Measurements from ENCODE around the gene S100A3. TPM values are rescaled to one million over a fixed set of nuclear protein-coding genes. Genes with fewer than 3 reads are reported as not detected.
"Not testable (repeated sequence)": the region's sequence is repeated elsewhere in the genome, so short reads cannot be mapped to it uniquely, and the experiment has no call there.

S100A3 gene
- total RNA-seq, 1 experiment from 2014 or later = not detected

DNA sequence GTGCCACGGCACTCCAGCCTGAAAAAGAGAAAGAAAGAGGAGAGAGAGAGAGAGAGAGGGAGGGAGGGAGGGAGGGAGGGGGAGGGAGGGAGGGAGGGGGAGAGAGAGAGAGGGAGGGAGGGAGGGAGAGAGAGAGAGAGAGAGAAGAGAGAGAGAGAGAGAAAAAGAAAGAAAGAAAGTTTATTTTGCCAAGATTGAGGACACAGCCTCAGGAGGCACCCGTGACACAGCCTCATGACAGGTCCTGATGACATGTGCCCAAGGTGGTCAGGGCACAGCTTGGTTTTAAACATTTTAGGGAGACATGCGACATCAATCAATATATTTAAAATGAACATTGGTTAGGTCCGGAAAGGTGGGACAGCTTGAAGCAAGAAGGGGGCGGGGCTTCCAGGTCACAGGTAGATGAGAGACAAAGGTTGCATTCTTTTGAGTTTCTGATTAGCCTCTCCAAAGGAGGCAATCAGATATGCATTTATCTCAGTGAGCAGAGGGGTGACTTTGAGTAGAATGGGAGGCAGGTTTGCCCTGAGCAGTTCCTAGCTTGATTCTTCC lies 28.8 kb downstream of the S100A3 start:
- not testable (repeated sequence) for H3K79me2 ChIP-seq (ENCODE audit: low read length); H3K36me3 ChIP-seq (ENCODE audit: insufficient read depth, low read length); H3K4me3 ChIP-seq (ENCODE audit: low read length); H3K27ac ChIP-seq (ENCODE audit: low read length); H3K4me2 ChIP-seq (ENCODE audit: low read depth, low read length, poor library complexity, severe bottlenecking); DNase-seq; H3K9me2 ChIP-seq (replicated peaks; ENCODE audit: insufficient read depth, low read length); H3K27me3 ChIP-seq (ENCODE audit: low read length); H3K4me1 ChIP-seq (ENCODE audit: low read length); H3K9me3 ChIP-seq (ENCODE audit: low read length); H3K9ac ChIP-seq (ENCODE audit: low read length); H2AFZ ChIP-seq (ENCODE audit: low read length); H4K20me1 ChIP-seq (ENCODE audit: insufficient read depth, low read depth, low read length)

DNA sequence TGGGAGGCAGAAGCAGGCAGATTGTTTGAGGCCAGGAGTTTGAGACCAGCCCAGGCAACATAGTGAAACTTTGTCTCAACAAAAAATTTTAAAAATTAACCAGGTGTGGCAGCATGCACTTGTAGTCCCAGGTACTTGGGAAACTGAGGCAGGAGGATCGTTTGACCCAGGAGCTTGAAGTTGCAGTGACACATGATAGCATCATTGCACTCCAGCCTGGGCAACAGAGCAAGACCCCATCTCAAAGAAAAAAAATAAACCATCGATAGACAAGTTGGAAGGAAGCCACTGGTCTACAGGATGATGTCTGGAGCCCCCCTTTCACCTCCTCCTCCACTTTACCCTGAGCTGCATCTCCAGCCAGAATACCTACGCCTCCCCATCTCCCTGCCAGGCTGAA lies 29.8 kb downstream of the S100A3 start:
- Histone ChIP-seq H3K9me2 (replicated peaks; ENCODE audit: insufficient read depth, low read length) (no peaks in the 10 kb centered on the region), H2AFZ (ENCODE audit: low read length) (no peak overlapping the region), H3K9me3 (ENCODE audit: low read length) (no peaks in the 10 kb centered on the region), H3K36me3 (ENCODE audit: insufficient read depth, low read length) (no peaks in the 10 kb centered on the region), H3K79me2 (ENCODE audit: low read length) (no peaks in the 10 kb centered on the region), H3K27me3 (ENCODE audit: low read length) (no peaks in the 10 kb centered on the region), H3K4me3 (ENCODE audit: low read length) (no peak overlapping the region), H3K27ac (ENCODE audit: low read length) (no peak overlapping the region), H3K4me2 (ENCODE audit: low read depth, low read length, poor library complexity, severe bottlenecking) (no peak overlapping the region), H3K4me1 (ENCODE audit: low read length) (no peaks in the 10 kb centered on the region), H3K9ac (ENCODE audit: low read length) (no peak overlapping the region), H4K20me1 (ENCODE audit: insufficient read depth, low read depth, low read length) (no peaks in the 10 kb centered on the region)
- DNase-seq = no peak

DNA sequence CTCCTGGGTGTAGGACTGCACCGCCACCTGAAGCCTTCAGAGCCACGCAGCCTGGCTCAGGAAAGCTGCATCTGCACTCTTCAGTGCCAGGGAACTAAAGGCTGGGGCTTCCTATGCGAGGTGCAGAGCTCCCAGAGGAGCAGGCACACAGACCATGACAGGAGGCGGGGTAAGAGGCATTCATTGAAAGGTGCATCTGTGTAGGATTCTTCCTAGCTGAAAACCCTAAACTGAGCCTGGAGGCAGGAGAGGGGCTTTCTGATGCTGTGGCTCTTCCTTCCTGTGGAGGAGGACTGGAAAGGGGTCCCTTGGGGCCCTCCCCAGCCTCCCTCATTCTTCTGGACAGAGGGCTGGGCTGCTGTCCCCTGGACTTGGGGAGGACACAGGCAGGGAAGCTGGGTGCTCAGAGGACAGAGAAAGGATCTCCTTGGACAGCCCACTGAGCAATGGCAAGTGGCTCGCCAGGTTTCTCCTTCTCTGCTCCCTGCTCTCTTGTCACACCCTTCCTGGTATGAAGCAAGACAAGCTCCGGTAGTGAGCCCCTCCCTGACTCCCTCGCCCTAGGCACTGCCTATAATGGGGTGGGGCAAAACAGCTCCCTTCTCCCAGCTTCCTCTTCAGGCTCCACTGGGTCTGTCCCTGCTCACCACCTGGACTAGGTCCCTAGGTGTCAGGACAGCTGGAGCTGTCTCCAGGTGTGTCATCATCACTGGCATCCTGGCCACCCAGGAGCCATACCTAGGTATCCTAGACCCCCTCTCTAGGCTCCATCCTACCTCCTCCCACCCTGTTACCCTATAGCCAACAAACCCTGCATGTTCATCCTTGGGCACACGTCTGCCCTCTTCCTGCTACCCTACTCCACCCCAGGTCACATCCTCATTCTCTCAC lies 33.3 kb downstream of the S100A3 start:
- Histone ChIP-seq H3K4me1 (ENCODE audit: low read length) (no peaks in the 10 kb centered on the region), H2AFZ (ENCODE audit: low read length) (no peak overlapping the region), H4K20me1 (ENCODE audit: insufficient read depth, low read depth, low read length) (no peaks in the 10 kb centered on the region), H3K9ac (ENCODE audit: low read length) (no peak overlapping the region), H3K27ac (ENCODE audit: low read length) (no peak overlapping the region), H3K27me3 (ENCODE audit: low read length) (no peaks in the 10 kb centered on the region), H3K79me2 (ENCODE audit: low read length) (no peaks in the 10 kb centered on the region), H3K36me3 (ENCODE audit: insufficient read depth, low read length) (no peaks in the 10 kb centered on the region), H3K4me2 (ENCODE audit: low read depth, low read length, poor library complexity, severe bottlenecking) (no peak overlapping the region), H3K9me3 (ENCODE audit: low read length) (no peaks in the 10 kb centered on the region), H3K4me3 (ENCODE audit: low read length) (no peak overlapping the region), H3K9me2 (replicated peaks; ENCODE audit: insufficient read depth, low read length) (no peaks in the 10 kb centered on the region)
- no peak for DNase-seq

DNA sequence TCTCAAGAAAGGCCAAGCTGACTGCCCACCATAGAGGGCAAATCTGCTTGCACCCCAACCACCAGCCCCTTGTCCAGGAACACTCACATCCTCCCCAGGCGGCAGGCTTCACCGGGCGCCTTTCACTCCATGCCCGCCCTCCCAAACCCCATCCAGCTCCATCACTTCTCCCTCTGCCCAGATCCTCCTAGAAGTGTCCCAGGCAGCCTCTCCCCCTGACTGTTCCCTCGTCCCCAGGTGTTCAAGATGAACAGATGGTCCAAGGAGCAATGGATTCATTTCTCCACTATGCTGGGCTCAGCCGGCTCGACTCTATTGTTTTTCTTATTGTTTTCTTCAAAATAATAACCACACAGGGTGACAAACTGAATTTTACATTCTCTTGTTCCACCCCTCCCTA lies 35.4 kb downstream of the S100A3 start:
- Histone ChIP-seq H3K4me3 (ENCODE audit: low read length) (no peak overlapping the region), H2AFZ (ENCODE audit: low read length) (no peak overlapping the region), H3K27me3 (ENCODE audit: low read length) (no peaks in the 10 kb centered on the region)

DNA sequence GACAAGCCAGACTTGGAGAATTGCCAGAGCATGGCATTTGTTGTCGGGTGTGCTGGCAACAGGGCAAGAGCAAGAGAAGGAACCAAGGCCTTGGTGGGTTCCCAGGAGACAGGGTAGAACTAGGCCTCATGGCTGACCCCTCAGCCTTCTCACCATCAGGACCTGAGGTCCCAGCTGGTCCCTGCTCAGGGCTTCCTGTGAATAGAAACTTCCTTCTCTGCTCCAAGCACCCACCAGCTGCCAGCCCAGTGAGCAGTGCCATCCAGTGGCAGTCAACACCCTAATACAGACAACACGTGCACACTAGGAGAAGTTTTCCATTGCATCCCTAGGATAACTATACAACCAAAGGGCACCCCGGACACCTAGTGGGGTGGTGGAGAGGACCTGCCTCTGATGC lies 36.0 kb downstream of the S100A3 start:
- no peak overlapping the region for H3K4me2 ChIP-seq (ENCODE audit: low read depth, low read length, poor library complexity, severe bottlenecking)
- H4K20me1 ChIP-seq (ENCODE audit: insufficient read depth, low read depth, low read length) = no peaks in the 10 kb centered on the region
- H3K36me3 ChIP-seq (ENCODE audit: insufficient read depth, low read length) = no peaks in the 10 kb centered on the region
- H3K79me2 ChIP-seq (ENCODE audit: low read length) = no peaks in the 10 kb centered on the region
- no peak for DNase-seq
- H3K4me1 ChIP-seq (ENCODE audit: low read length) = no peaks in the 10 kb centered on the region
- no peak overlapping the region for H3K9ac ChIP-seq (ENCODE audit: low read length)
- no peak overlapping the region for H3K4me3 ChIP-seq (ENCODE audit: low read length)
- no peaks in the 10 kb centered on the region for H3K9me2 ChIP-seq (replicated peaks; ENCODE audit: insufficient read depth, low read length)
- H3K27ac ChIP-seq (ENCODE audit: low read length) = no peak overlapping the region
- H2AFZ ChIP-seq (ENCODE audit: low read length) = no peak overlapping the region
- no peaks in the 10 kb centered on the region for H3K27me3 ChIP-seq (ENCODE audit: low read length)
- no peaks in the 10 kb centered on the region for H3K9me3 ChIP-seq (ENCODE audit: low read length)

More for the DNA sequence above, 35.4 kb downstream of the S100A3 start:
- Histone ChIP-seq H4K20me1 (ENCODE audit: insufficient read depth, low read depth, low read length) (no peaks in the 10 kb centered on the region), H3K4me2 (ENCODE audit: low read depth, low read length, poor library complexity, severe bottlenecking) (no peak overlapping the region), H3K9ac (ENCODE audit: low read length) (no peak overlapping the region), H3K9me3 (ENCODE audit: low read length) (no peaks in the 10 kb centered on the region), H3K79me2 (ENCODE audit: low read length) (no peaks in the 10 kb centered on the region), H3K36me3 (ENCODE audit: insufficient read depth, low read length) (no peaks in the 10 kb centered on the region), H3K27ac (ENCODE audit: low read length) (no peak overlapping the region), H3K4me1 (ENCODE audit: low read length) (no peaks in the 10 kb centered on the region), H3K9me2 (replicated peaks; ENCODE audit: insufficient read depth, low read length) (no peaks in the 10 kb centered on the region)
- no peak for DNase-seq

DNA sequence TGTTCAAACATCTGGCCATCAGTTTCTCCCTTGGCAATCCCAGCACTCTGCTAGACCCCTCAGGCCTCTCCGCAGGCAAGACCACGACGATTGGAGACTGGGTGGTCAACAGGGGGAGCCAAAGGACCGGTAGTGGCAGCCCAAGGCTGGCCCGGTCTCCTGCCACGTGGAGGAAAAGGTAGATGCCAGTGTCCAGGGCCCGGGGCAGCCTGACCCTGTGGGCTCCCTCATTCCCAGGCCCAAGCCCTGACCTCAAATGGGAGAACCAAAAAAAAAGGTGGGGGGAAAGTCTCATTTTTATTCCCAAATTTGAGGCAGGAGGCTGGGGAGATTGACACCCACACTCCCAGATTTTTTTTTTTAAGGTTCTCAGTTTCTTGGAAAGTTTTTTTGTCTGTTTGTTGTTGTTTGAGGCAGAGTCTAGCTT lies 38.1 kb downstream of the S100A3 start:
- H3K27me3 ChIP-seq (ENCODE audit: low read length) = no peaks in the 10 kb centered on the region
- peak; percentile 86 for DNase-seq
- H3K4me3 ChIP-seq (ENCODE audit: low read length) = no peak overlapping the region
- H3K27ac ChIP-seq (ENCODE audit: low read length) = no peak overlapping the region
- no peaks in the 10 kb centered on the region for H3K36me3 ChIP-seq (ENCODE audit: insufficient read depth, low read length)
- no peaks in the 10 kb centered on the region for H4K20me1 ChIP-seq (ENCODE audit: insufficient read depth, low read depth, low read length)
- H3K9ac ChIP-seq (ENCODE audit: low read length) = no peak overlapping the region
- H3K4me2 ChIP-seq (ENCODE audit: low read depth, low read length, poor library complexity, severe bottlenecking) = no peak overlapping the region
- no peaks in the 10 kb centered on the region for H3K9me2 ChIP-seq (replicated peaks; ENCODE audit: insufficient read depth, low read length)
- no peaks in the 10 kb centered on the region for H3K9me3 ChIP-seq (ENCODE audit: low read length)
- H2AFZ ChIP-seq (ENCODE audit: low read length) = no peak overlapping the region
- H3K4me1 ChIP-seq (ENCODE audit: low read length) = no peaks in the 10 kb centered on the region
- H3K79me2 ChIP-seq (ENCODE audit: low read length) = no peaks in the 10 kb centered on the region

DNA sequence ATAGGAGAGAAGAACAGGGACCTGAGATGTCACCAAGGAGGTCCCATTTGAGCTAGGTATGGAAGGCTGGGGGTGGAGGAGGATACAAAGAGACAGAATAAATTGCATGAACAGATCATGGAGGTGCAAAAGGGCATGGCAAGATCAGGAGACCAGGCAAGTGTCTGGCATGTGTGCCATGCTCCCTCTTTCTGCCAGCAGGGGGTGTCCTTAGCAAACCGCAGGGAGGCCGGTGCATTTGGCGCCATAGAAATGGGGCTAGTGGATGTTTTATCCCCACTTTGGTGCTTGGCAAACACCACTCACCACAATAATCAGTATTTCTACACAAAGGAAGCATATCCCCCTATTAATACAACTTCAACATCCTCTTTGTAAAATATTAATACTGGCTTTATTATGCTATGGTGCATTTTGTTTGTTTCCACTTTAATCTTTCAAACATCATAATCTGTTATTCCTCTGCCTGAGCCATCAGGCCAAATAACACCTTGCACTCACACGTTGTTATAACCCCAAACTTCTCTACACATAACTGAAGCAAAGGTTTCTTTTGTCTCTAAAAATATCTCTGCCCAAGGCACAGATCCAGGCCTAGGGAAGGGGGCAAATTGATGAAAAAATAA lies 39.2 kb downstream of the S100A3 start:
- DNase-seq = peak; percentile 80
- no peaks in the 10 kb centered on the region for H3K79me2 ChIP-seq (ENCODE audit: low read length)

DNA sequence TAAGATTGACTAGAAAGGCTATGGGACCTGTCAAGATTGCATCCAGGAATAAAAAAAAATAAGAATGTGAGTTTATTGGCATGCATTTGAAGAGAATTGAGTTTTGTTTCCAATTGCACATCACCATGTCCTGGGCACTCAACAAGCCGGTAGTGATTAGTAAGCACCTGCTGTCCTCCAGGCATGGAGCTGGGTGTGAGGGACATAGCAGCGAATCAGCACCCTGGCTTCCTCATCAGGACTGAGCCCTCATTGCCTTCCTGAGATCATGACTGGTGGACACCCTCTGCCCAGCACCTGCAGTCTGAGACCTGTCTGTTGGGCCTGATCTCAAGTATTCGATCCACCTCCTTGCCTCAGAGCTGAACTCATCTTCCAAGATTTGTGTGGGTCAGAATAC lies 40.0 kb downstream of the S100A3 start:
- Histone ChIP-seq H3K36me3 (ENCODE audit: insufficient read depth, low read length) (no peaks in the 10 kb centered on the region), H3K4me3 (ENCODE audit: low read length) (no peak overlapping the region), H3K9ac (ENCODE audit: low read length) (no peak overlapping the region), H3K79me2 (ENCODE audit: low read length) (no peaks in the 10 kb centered on the region), H3K9me2 (replicated peaks; ENCODE audit: insufficient read depth, low read length) (no peaks in the 10 kb centered on the region), H3K27me3 (ENCODE audit: low read length) (no peaks in the 10 kb centered on the region), H2AFZ (ENCODE audit: low read length) (no peak overlapping the region), H3K9me3 (ENCODE audit: low read length) (no peaks in the 10 kb centered on the region), H3K4me1 (ENCODE audit: low read length) (no peaks in the 10 kb centered on the region), H3K4me2 (ENCODE audit: low read depth, low read length, poor library complexity, severe bottlenecking) (no peak overlapping the region), H3K27ac (ENCODE audit: low read length) (no peak overlapping the region), H4K20me1 (ENCODE audit: insufficient read depth, low read depth, low read length) (no peaks in the 10 kb centered on the region)
- no peak for DNase-seq

More for the DNA sequence above, 39.2 kb downstream of the S100A3 start:
- no peaks in the 10 kb centered on the region for H3K4me1 ChIP-seq (ENCODE audit: low read length)
- no peak overlapping the region for H3K27ac ChIP-seq (ENCODE audit: low read length)
- no peak overlapping the region for H3K4me2 ChIP-seq (ENCODE audit: low read depth, low read length, poor library complexity, severe bottlenecking)
- H3K9me3 ChIP-seq (ENCODE audit: low read length) = no peaks in the 10 kb centered on the region
- H3K4me3 ChIP-seq (ENCODE audit: low read length) = no peak overlapping the region
- H4K20me1 ChIP-seq (ENCODE audit: insufficient read depth, low read depth, low read length) = no peaks in the 10 kb centered on the region
- no peaks in the 10 kb centered on the region for H3K36me3 ChIP-seq (ENCODE audit: insufficient read depth, low read length)
- no peaks in the 10 kb centered on the region for H3K27me3 ChIP-seq (ENCODE audit: low read length)
- H3K9ac ChIP-seq (ENCODE audit: low read length) = no peak overlapping the region
- no peaks in the 10 kb centered on the region for H3K9me2 ChIP-seq (replicated peaks; ENCODE audit: insufficient read depth, low read length)
- no peak overlapping the region; the same call in 1 of the 2 replicates for H2AFZ ChIP-seq (ENCODE audit: low read length)

Data from Karpas-422 (cell line).